ENCODE data around the gene LRCH3.

The LRCH3 gene

DNA sequence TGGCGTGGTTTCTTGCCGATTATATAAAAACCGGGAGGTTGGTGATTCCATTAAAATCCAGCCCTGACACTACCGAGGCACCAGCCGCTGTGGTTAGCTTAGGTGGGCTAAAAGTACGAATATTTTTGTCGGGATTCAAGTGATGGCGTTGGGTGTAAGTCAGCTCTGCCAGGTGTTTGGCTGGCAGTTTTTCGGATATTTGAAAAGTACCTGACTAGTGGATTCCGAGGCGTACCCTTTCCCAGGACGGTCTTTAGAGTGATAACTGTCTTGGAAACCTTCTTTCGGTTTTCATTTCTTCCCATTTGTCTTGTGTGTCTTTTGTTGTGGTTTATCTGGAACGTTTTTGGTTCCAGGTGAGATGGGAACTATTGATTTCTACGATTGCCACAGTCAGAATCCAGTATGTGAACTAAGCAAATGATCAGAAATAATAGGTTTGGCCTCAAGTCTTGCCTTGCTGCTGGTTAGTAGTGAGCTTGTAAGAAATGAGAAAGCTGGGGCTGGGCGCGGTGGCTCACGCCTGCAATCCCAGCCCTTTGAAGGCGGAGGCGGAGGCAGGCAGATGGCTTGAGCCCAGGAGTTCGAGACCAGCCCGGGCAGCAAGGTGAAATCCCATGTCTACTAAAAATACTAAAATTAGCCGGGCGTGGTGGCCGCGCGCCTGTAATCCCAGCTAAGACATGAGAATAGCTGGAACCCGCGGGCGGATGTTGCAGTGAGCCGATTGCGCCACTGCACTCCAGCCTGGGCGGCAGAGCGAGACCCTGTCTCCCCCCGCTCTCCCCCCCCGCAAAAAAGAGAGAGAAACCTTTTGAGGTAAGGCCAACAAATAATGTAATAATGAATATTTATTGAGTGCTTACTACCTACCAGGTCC, 40.0 kb upstream of the LRCH3 start:
- Histone ChIP-seq H3K4me3 (ENCODE audit: insufficient read depth in 1 of 2, low read depth in 1 of 2, low read length in 2 of 2) (peak overlapping the region; percentile 88 to 95), H2AFZ (ENCODE audit: low read depth, low read length) (no peak overlapping the region), H2AK5ac (ENCODE audit: low read length, severe bottlenecking) (no peak overlapping the region), H3K18ac (ENCODE audit: low read depth in 1 of 2, low read length in 2 of 2) (peak overlapping the region in 1 of 2 experiments; percentile 48), H3K4me2 (ENCODE audit: low read length, poor library complexity, severe bottlenecking) (peak overlapping the region; percentile 81), H2BK12ac (ENCODE audit: low read length in 2 of 2) (no peak overlapping the region), H2BK5ac (ENCODE audit: low read depth, low read length, poor library complexity, severe bottlenecking) (no peak overlapping the region), H3K9ac (ENCODE audit: low read length) (peak overlapping the region; percentile 88), H2BK120ac (ENCODE audit: low read depth, low read length) (peak overlapping the region; percentile 57), H3K36me3 (ENCODE audit: control insufficient read depth in 1 of 2, insufficient read depth in 2 of 2, low read depth in 1 of 2, low read length in 2 of 2) (no peaks in the 10 kb centered on the region), H4K91ac (ENCODE audit: low read length) (no peak overlapping the region), H4K8ac (ENCODE audit: low read length) (no peak overlapping the region), H3K23ac (ENCODE audit: low read length in 2 of 2) (peak overlapping the region in 1 of 2 experiments; percentile 67), H3K4ac (ENCODE audit: low read depth in 1 of 2, low read length in 2 of 2) (peak overlapping the region in 1 of 2 experiments; percentile 60), H2BK15ac (ENCODE audit: low read depth, poor library complexity, severe bottlenecking) (no peak overlapping the region), H3K27ac (ENCODE audit: low read length, poor library complexity, severe bottlenecking) (peak overlapping the region; percentile 67), H3K14ac (ENCODE audit: low read length in 2 of 2) (no peak overlapping the region), H3K79me1 (replicated peaks; ENCODE audit: low read length, poor library complexity, severe bottlenecking) (no peaks in the 10 kb centered on the region), H3K9me3 (ENCODE audit: control insufficient read depth, low read length) (no peaks in the 10 kb centered on the region), H3K4me1 (ENCODE audit: control insufficient read depth, insufficient read depth, low read depth, low read length) (peaks cover 10% of the 10 kb centered on the region), H3K27me3 (ENCODE audit: control insufficient read depth in 1 of 2, insufficient read depth in 1 of 2, low read length in 2 of 2) (no peaks in the 10 kb centered on the region)
- peak; percentile 52 for DNase-seq
- 36% methylated on average over 32 of the region's 36 CpGs for WGBS

DNA sequence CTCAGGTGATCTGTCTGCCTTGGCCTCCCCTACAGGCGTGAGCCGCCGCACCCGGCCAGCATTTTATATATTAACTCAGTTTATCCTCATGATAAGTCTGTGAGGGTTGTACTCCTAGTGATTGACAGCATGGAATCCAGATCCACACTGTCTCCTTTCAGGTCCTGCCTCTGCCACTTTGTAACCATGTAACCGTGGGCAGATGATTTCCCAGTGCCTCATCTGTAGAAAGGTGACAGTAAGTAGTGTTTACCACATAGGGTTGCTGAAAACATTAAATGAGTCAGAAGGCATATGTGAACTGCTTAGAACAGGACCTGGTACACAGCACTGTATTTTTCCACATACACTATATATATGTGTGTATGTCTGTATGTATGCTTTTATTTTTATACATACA, 38.9 kb upstream of the LRCH3 start:
- no peak overlapping the region for H2BK12ac ChIP-seq (ENCODE audit: low read length in 2 of 2)

DNA sequence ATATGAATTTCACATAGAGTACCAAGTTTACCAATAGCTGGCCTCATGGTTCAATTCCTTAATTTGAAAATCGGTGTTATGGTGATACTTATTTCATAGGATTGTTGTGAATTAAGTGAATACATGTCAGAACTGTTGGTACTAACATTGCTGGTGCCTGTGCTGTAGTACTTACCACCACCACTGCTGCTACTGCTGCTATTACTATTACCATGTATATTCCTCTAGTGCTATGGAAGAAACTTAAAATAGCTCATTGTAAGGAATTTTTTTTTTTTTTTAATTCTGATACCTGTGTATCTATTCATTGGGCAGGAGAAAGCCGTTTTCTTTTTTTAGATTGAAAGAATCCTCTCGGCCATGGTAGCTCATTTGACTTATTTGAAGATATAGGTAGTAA, 37.8 kb upstream of the LRCH3 start:
- Histone ChIP-seq H3K23ac (ENCODE audit: low read length in 2 of 2) (no peak overlapping the region), H3K4me1 (ENCODE audit: control insufficient read depth, insufficient read depth, low read depth, low read length) (peaks cover 10% of the 10 kb centered on the region), H3K27ac (ENCODE audit: low read length, poor library complexity, severe bottlenecking) (no peak overlapping the region), H3K27me3 (ENCODE audit: control insufficient read depth in 1 of 2, insufficient read depth in 1 of 2, low read length in 2 of 2) (no peaks in the 10 kb centered on the region), H3K14ac (ENCODE audit: low read length in 2 of 2) (no peak overlapping the region), H3K4ac (ENCODE audit: low read depth in 1 of 2, low read length in 2 of 2) (no peak overlapping the region), H3K9ac (ENCODE audit: low read length) (peak overlapping the region; percentile 25), H3K4me3 (ENCODE audit: insufficient read depth in 1 of 2, low read depth in 1 of 2, low read length in 2 of 2) (no peak overlapping the region), H2BK120ac (ENCODE audit: low read depth, low read length) (no peak overlapping the region), H3K36me3 (ENCODE audit: control insufficient read depth in 1 of 2, insufficient read depth in 2 of 2, low read depth in 1 of 2, low read length in 2 of 2) (peaks cover 0 to 13% of the 10 kb centered on the region in 2 experiments), H2BK5ac (ENCODE audit: low read depth, low read length, poor library complexity, severe bottlenecking) (no peak overlapping the region), H2AFZ (ENCODE audit: low read depth, low read length) (no peak overlapping the region), H2BK12ac (ENCODE audit: low read length in 2 of 2) (no peak overlapping the region), H3K18ac (ENCODE audit: low read depth in 1 of 2, low read length in 2 of 2) (no peak overlapping the region), H2AK5ac (ENCODE audit: low read length, severe bottlenecking) (no peak overlapping the region), H4K8ac (ENCODE audit: low read length) (no peak overlapping the region), H4K91ac (ENCODE audit: low read length) (no peak overlapping the region), H3K4me2 (ENCODE audit: low read length, poor library complexity, severe bottlenecking) (no peak overlapping the region), H2BK15ac (ENCODE audit: low read depth, poor library complexity, severe bottlenecking) (no peak overlapping the region), H3K9me3 (ENCODE audit: control insufficient read depth, low read length) (no peaks in the 10 kb centered on the region), H3K79me1 (replicated peaks; ENCODE audit: low read length, poor library complexity, severe bottlenecking) (peaks cover 2% of the 10 kb centered on the region)
- peak; percentile 35 for DNase-seq
- WGBS = 100% methylated on average over 1 of the region's 3 CpGs

More for the DNA sequence above, 38.9 kb upstream of the LRCH3 start:
- Histone ChIP-seq H3K14ac (ENCODE audit: low read length in 2 of 2) (no peak overlapping the region), H2AK5ac (ENCODE audit: low read length, severe bottlenecking) (no peak overlapping the region), H2BK15ac (ENCODE audit: low read depth, poor library complexity, severe bottlenecking) (no peak overlapping the region), H3K27me3 (ENCODE audit: control insufficient read depth in 1 of 2, insufficient read depth in 1 of 2, low read length in 2 of 2) (no peaks in the 10 kb centered on the region), H3K36me3 (ENCODE audit: control insufficient read depth in 1 of 2, insufficient read depth in 2 of 2, low read depth in 1 of 2, low read length in 2 of 2) (peaks cover 0 to 3% of the 10 kb centered on the region in 2 experiments), H3K79me1 (replicated peaks; ENCODE audit: low read length, poor library complexity, severe bottlenecking) (no peaks in the 10 kb centered on the region), H3K9ac (ENCODE audit: low read length) (peak overlapping the region; percentile 88), H2BK5ac (ENCODE audit: low read depth, low read length, poor library complexity, severe bottlenecking) (no peak overlapping the region), H4K91ac (ENCODE audit: low read length) (no peak overlapping the region), H3K4me2 (ENCODE audit: low read length, poor library complexity, severe bottlenecking) (no peak overlapping the region), H3K23ac (ENCODE audit: low read length in 2 of 2) (no peak overlapping the region), H3K18ac (ENCODE audit: low read depth in 1 of 2, low read length in 2 of 2) (no peak overlapping the region), H2AFZ (ENCODE audit: low read depth, low read length) (no peak overlapping the region), H3K27ac (ENCODE audit: low read length, poor library complexity, severe bottlenecking) (no peak overlapping the region), H2BK120ac (ENCODE audit: low read depth, low read length) (no peak overlapping the region), H3K4me1 (ENCODE audit: control insufficient read depth, insufficient read depth, low read depth, low read length) (peaks cover 10% of the 10 kb centered on the region), H3K4me3 (ENCODE audit: insufficient read depth in 1 of 2, low read depth in 1 of 2, low read length in 2 of 2) (peak overlapping the region in 1 of 2 experiments; percentile 95), H4K8ac (ENCODE audit: low read length) (no peak overlapping the region), H3K4ac (ENCODE audit: low read depth in 1 of 2, low read length in 2 of 2) (no peak overlapping the region), H3K9me3 (ENCODE audit: control insufficient read depth, low read length) (no peaks in the 10 kb centered on the region)
- DNase-seq = peak; percentile 46
- 80% methylated on average over 1 of the region's 5 CpGs for WGBS

DNA sequence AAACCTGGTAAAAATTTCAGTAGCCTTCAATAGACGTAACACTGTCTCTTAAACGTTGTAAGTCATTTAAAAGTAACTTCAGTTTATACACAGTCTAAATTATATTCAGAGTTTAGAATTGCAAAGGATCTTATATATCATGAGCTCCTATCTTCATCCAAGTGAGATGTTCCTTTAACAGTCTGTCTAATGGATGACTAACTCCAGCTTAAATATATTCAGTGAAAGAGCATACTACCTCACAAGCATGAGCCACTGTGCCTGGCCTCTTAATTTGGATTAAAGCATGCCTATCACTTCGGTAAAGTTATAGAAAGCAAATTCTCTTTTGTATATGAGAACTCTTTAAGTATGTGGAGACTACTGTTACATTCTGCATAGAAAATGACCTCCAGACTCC, 34.4 kb upstream of the LRCH3 start:
- Histone ChIP-seq H3K9ac (ENCODE audit: low read length) (peak overlapping the region; percentile 33), H4K8ac (ENCODE audit: low read length) (no peak overlapping the region), H3K9me3 (ENCODE audit: control insufficient read depth, low read length) (no peaks in the 10 kb centered on the region), H3K23ac (ENCODE audit: low read length in 2 of 2) (no peak overlapping the region), H2BK12ac (ENCODE audit: low read length in 2 of 2) (no peak overlapping the region), H3K27ac (ENCODE audit: low read length, poor library complexity, severe bottlenecking) (no peak overlapping the region), H3K79me1 (replicated peaks; ENCODE audit: low read length, poor library complexity, severe bottlenecking) (peaks cover 8% of the 10 kb centered on the region), H2AK5ac (ENCODE audit: low read length, severe bottlenecking) (no peak overlapping the region), H3K36me3 (ENCODE audit: control insufficient read depth in 1 of 2, insufficient read depth in 2 of 2, low read depth in 1 of 2, low read length in 2 of 2) (peaks cover 0 to 47% of the 10 kb centered on the region in 2 experiments), H3K4ac (ENCODE audit: low read depth in 1 of 2, low read length in 2 of 2) (no peak overlapping the region), H3K4me1 (ENCODE audit: control insufficient read depth, insufficient read depth, low read depth, low read length) (peaks cover 6% of the 10 kb centered on the region), H2BK120ac (ENCODE audit: low read depth, low read length) (no peak overlapping the region), H3K4me2 (ENCODE audit: low read length, poor library complexity, severe bottlenecking) (no peak overlapping the region), H2BK15ac (ENCODE audit: low read depth, poor library complexity, severe bottlenecking) (no peak overlapping the region), H3K18ac (ENCODE audit: low read depth in 1 of 2, low read length in 2 of 2) (no peak overlapping the region), H3K14ac (ENCODE audit: low read length in 2 of 2) (no peak overlapping the region), H3K27me3 (ENCODE audit: control insufficient read depth in 1 of 2, insufficient read depth in 1 of 2, low read length in 2 of 2) (no peaks in the 10 kb centered on the region), H2BK5ac (ENCODE audit: low read depth, low read length, poor library complexity, severe bottlenecking) (no peak overlapping the region), H4K91ac (ENCODE audit: low read length) (no peak overlapping the region), H3K4me3 (ENCODE audit: insufficient read depth in 1 of 2, low read depth in 1 of 2, low read length in 2 of 2) (peak overlapping the region in 1 of 2 experiments; percentile 66), H2AFZ (ENCODE audit: low read depth, low read length) (no peak overlapping the region)
- DNase-seq = no peak
- no CpG with 5 or more reads among the region's 3 CpGs for WGBS
